ENCODE results near the gene HOXA7. TPM values are rescaled to one million over a fixed set of nuclear protein-coding genes. Genes with fewer than 3 reads are reported as not detected.

Gene HOXA7
- total RNA-seq, 1 donor from 2014 or later = not detected

DNA sequence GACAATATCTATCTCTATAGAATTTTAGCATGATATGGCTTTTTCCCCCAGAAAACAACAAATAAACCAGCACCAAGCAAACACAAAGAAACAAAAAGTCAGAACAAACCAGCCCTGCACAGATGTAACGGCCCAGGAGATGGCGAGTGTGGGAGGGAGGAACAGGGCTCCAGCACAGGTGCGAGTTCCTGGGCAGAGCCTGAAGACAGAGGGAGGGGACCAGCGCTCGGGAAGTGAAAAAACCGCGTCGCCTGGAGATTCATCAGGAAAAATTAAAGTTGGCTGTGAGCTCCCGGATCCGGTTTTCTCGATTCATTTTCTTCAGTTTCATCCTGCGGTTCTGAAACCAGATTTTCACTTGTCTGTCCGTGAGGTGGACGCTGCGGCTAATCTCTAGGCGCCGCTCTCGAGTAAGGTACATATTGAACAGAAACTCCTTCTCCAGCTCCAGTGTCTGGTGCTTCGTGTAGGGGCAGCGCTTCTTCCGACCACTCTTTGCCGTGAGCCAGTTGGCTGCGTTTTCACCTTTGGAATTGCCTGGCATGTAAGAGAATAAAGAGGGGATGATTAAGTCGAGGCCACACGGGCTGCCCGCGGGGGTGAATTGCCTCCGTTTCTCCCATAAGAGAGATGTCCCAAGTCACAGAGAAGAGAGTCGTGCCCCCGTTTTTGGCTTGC, 15.3 kb upstream of the HOXA7 start:
- H3K27ac Mint-ChIP-seq = no peak overlapping the region
- H3K4me3 Mint-ChIP-seq = peak overlapping the region; percentile 72
- H3K79me2 ChIP-seq (ENCODE audit: low read depth) = no peaks in the 10 kb centered on the region

DNA sequence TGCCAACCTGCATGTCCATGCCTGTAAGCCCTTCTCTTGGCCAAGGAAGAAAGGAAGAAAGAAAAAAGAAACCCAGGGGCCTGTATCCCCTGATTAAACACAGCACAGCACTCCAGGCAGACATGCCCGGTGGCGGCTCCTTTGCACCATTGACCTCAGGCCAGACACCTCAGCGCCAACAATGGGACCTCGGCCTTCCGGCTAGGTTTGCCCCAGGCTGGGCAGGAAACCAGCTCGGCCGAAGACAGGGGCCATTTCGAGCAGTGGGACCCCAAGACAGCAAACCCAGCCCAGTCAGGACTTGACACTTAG, 14.8 kb upstream of the HOXA7 start:
- Histone ChIP-seq H3F3A (ENCODE audit: low read depth) (no peaks in the 10 kb centered on the region), H3K79me2 (ENCODE audit: low read depth) (no peaks in the 10 kb centered on the region), H3K9ac (no peak overlapping the region), H4K20me1 (ENCODE audit: low read depth) (peaks cover 98% of the 10 kb centered on the region), H3K27me3 (peaks cover 100% of the 10 kb centered on the region), H3K4me3 (no peak overlapping the region), H3K9me3 (ENCODE audit: low read depth) (no peaks in the 10 kb centered on the region), H2AFZ (replicated peaks) (no peak overlapping the region), H3K36me3 (no peaks in the 10 kb centered on the region), H3K27ac (no peak overlapping the region), H3K4me1 (no peaks in the 10 kb centered on the region), H3K4me2 (no peak overlapping the region)
- Mint-ChIP-seq H3K27me3 (ENCODE audit: insufficient read depth, low read depth) (peaks cover 80% of the 10 kb centered on the region), H3K4me3 (peak overlapping the region; percentile 9), H3K4me1 (peaks cover 2% of the 10 kb centered on the region), H3K9me3 (peaks cover 9% of the 10 kb centered on the region), H3K27ac (no peak overlapping the region), H3K36me3 (no peaks in the 10 kb centered on the region)
- peak; percentile 44 for DNase-seq (ENCODE audit: low spot score)
- TF ChIP-seq, protein P1, sequence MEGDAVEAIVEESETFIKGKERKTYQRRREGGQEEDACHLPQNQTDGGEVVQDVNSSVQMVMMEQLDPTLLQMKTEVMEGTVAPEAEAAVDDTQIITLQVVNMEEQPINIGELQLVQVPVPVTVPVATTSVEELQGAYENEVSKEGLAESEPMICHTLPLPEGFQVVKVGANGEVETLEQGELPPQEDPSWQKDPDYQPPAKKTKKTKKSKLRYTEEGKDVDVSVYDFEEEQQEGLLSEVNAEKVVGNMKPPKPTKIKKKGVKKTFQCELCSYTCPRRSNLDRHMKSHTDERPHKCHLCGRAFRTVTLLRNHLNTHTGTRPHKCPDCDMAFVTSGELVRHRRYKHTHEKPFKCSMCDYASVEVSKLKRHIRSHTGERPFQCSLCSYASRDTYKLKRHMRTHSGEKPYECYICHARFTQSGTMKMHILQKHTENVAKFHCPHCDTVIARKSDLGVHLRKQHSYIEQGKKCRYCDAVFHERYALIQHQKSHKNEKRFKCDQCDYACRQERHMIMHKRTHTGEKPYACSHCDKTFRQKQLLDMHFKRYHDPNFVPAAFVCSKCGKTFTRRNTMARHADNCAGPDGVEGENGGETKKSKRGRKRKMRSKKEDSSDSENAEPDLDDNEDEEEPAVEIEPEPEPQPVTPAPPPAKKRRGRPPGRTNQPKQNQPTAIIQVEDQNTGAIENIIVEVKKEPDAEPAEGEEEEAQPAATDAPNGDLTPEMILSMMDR (IDR thresholded peaks at IDR 0.05) = no peak
- peak; percentile 44 for TF ChIP-seq EZH2phosphoT487 (IDR thresholded peaks at IDR 0.05)
- peak; percentile 42 for TF ChIP-seq EZH2 (IDR thresholded peaks at IDR 0.05)

More for the DNA sequence above, 15.3 kb upstream of the HOXA7 start:
- Mint-ChIP-seq H3K4me1 (peaks cover 2% of the 10 kb centered on the region), H3K27me3 (ENCODE audit: insufficient read depth, low read depth) (peaks cover 80% of the 10 kb centered on the region), H3K9me3 (peaks cover 9% of the 10 kb centered on the region), H3K36me3 (no peaks in the 10 kb centered on the region)
- no peak overlapping the region for H3K9ac ChIP-seq
- H3K27me3 ChIP-seq = peaks cover 100% of the 10 kb centered on the region
- no peaks in the 10 kb centered on the region for H3K9me3 ChIP-seq (ENCODE audit: low read depth)
- no peaks in the 10 kb centered on the region for H3F3A ChIP-seq (ENCODE audit: low read depth)
- H3K4me3 ChIP-seq = no peak overlapping the region
- no peak overlapping the region for H3K27ac ChIP-seq
- H3K36me3 ChIP-seq = no peaks in the 10 kb centered on the region
- peak; percentile 50 for DNase-seq (ENCODE audit: low spot score)
- TF ChIP-seq EZH2phosphoT487 (IDR thresholded peaks at IDR 0.05) = peak; percentile 50
- peak; percentile 9 for TF ChIP-seq EZH2 (IDR thresholded peaks at IDR 0.05)
- TF ChIP-seq, protein P1 (IDR thresholded peaks at IDR 0.05) = no peak
- no peaks in the 10 kb centered on the region for H3K4me1 ChIP-seq
- peaks cover 98% of the 10 kb centered on the region for H4K20me1 ChIP-seq (ENCODE audit: low read depth)
- no peak overlapping the region for H3K4me2 ChIP-seq
- H2AFZ ChIP-seq (replicated peaks) = no peak overlapping the region

DNA sequence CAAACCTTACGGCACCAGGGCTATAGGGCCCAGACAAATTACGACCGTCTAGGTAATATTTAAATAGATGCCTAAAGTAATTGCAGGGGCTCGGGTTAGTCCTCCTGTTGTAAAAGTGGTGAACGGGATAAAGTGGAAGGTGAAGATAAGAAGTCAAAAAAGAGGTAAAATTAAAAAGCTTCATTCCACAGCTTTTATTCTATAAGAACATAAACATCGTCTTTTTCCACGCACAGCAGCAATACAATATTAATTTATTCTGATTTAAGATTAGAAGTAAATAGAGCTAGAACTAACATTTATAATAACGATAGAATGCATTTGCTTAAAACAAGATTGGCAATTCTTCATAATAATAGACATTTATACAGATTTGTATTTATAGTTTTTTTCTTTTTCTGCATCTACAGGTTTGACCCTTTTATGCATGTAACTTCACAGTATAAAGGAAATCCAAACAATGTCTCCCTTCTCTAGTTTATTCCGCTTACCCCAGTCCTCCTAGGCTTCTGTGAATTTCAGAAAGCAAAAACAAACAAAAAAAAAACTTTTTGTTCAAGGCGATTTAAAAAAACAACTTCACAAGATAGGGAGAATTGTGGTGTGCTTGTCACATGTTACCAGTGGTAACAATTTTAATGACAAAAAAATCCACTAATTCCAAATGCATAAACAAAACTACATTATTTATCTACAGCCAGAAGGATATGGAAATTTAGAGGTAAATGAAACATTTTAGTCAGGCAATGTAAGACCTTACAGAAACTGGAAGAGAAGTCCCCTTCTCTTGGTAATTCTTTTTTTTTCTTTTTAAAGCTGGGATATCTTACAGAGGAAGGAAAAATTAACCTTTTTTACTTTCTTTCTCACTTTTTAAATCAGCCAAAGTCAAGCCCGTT, 14.2 kb upstream of the HOXA7 start:
- TF ChIP-seq EZH2phosphoT487 (IDR thresholded peaks at IDR 0.05) = no peak
- TF ChIP-seq EZH2 (IDR thresholded peaks at IDR 0.05) = no peak
- TF ChIP-seq, protein P1 (IDR thresholded peaks at IDR 0.05) = no peak
- no peaks in the 10 kb centered on the region for H3F3A ChIP-seq (ENCODE audit: low read depth)
- DNase-seq (ENCODE audit: low spot score) = no peak
- peaks cover 100% of the 10 kb centered on the region for H3K27me3 ChIP-seq
- H3K27ac Mint-ChIP-seq = no peak overlapping the region
- no peaks in the 10 kb centered on the region for H3K9me3 ChIP-seq (ENCODE audit: low read depth)
- H3K4me3 Mint-ChIP-seq = no peak overlapping the region
- H2AFZ ChIP-seq (replicated peaks) = no peak overlapping the region
- H3K79me2 ChIP-seq (ENCODE audit: low read depth) = no peaks in the 10 kb centered on the region
- no peaks in the 10 kb centered on the region for H3K4me1 ChIP-seq
- no peak overlapping the region for H3K9ac ChIP-seq
- H3K9me3 Mint-ChIP-seq = peaks cover 9% of the 10 kb centered on the region
- no peak overlapping the region for H3K4me3 ChIP-seq
- H3K27me3 Mint-ChIP-seq (ENCODE audit: insufficient read depth, low read depth) = peaks cover 78% of the 10 kb centered on the region
- no peak overlapping the region for H3K4me2 ChIP-seq
- peaks cover 2% of the 10 kb centered on the region for H3K4me1 Mint-ChIP-seq
- peaks cover 98% of the 10 kb centered on the region for H4K20me1 ChIP-seq (ENCODE audit: low read depth)
- H3K27ac ChIP-seq = no peak overlapping the region
- no peaks in the 10 kb centered on the region for H3K36me3 ChIP-seq
- no peaks in the 10 kb centered on the region for H3K36me3 Mint-ChIP-seq

All from neural progenitor cell (in vitro differentiated cells).